IMR-90 (cell line): Measurements from ENCODE around the gene CD5L. TPM values are rescaled to one million over a fixed set of nuclear protein-coding genes. Genes with fewer than 3 reads are reported as not detected.

Source experiments
- ATAC-seq: fragments of 200-7000 bp; cut with Tn5 transposase; 2 replicates; pipeline ENCODE4 v1.9.1; 2020; ENCODE audit warnings: low read depth, mild to moderate bottlenecking, moderate library complexity
- BruUV-seq: library from RNA; stranded (reverse); fragments of 400-500 nt; replicated peaks from 2 replicates; lab custom pipeline; 2021; lab: Mats Ljungman, UMichigan
- CTCF ChIA-PET: fragments of 300-600 bp; formaldehyde crosslinking; extraction: SDS; loops from one replicate; lab custom pipeline; 2021; ENCODE audit warnings: antibody characterized with exemption; lab: Yijun Ruan, JAX
- POLR2A ChIA-PET: fragments of 300-600 bp; sonication (Branson Sonifier 250); formaldehyde crosslinking; loops from one replicate; lab custom pipeline; 2022; ENCODE audit warnings: antibody characterized with exemption; ENCODE audit not compliant: unreplicated experiment; lab: Charles Lee
- DNase-seq: peaks from one replicate; pipeline ENCODE4 v3.0.0; 2013
- H2AFZ ChIP-seq: replicated peaks from 2 replicates; pipeline ENCODE3; 2013; ENCODE audit warnings: low read length, mild to moderate bottlenecking; ENCODE audit not compliant: poor library complexity
- H2AK5ac ChIP-seq: 2 replicates; pipeline ENCODE4 v1.6.1; 2013; ENCODE audit warnings: low read depth, low read length, inconsistent platforms
- H2AK9ac ChIP-seq: replicated peaks from 2 replicates; pipeline ENCODE3; 2013; ENCODE audit warnings: mild to moderate bottlenecking, low read depth, low read length, moderate library complexity; ENCODE audit not compliant: poor library complexity
- H2BK120ac ChIP-seq: 2 replicates; pipeline ENCODE4 v1.6.1; 2013; ENCODE audit warnings: low read depth, low read length, inconsistent platforms
- H2BK15ac ChIP-seq: 3 replicates; pipeline ENCODE4 v1.6.1; 2013; ENCODE audit warnings: low read depth, low read length, inconsistent platforms
- H2BK20ac ChIP-seq: 2 replicates; pipeline ENCODE4 v1.6.1; 2013; ENCODE audit warnings: low read depth, mild to moderate bottlenecking, inconsistent platforms, low read length, moderate library complexity
- H2BK5ac ChIP-seq: 2 replicates; pipeline ENCODE4 v1.6.1; 2013; ENCODE audit warnings: mild to moderate bottlenecking, low read depth, low read length, inconsistent platforms; ENCODE audit not compliant: poor library complexity, severe bottlenecking
- H3K14ac ChIP-seq: replicated peaks from 2 replicates; pipeline ENCODE4 v1.6.1; 2013; ENCODE audit warnings: low read depth, low read length, inconsistent platforms
- H3K18ac ChIP-seq: 2 replicates; pipeline ENCODE4 v1.6.1; 2013; ENCODE audit warnings: low read depth, low read length, control low read depth
- H3K23ac ChIP-seq: 2 replicates; pipeline ENCODE4 v1.6.1; 2013; ENCODE audit warnings: low read depth, low read length, inconsistent platforms
- H3K27ac ChIP-seq: 2 replicates; pipeline ENCODE4 v1.5.1; 2013; ENCODE audit warnings: mild to moderate bottlenecking, control low read depth, low read length; ENCODE audit not compliant: insufficient read depth
- H3K27me3 ChIP-seq: 2 replicates; pipeline ENCODE4 v1.6.1; 2013; ENCODE audit warnings: low read length; ENCODE audit not compliant: control insufficient read depth, insufficient read depth
- H3K36me3 ChIP-seq: 2 replicates; pipeline ENCODE4 v1.6.1; 2013; ENCODE audit warnings: low read length, mixed read lengths; ENCODE audit not compliant: control insufficient read depth, insufficient read depth
- H3K4ac ChIP-seq: 2 replicates; pipeline ENCODE4 v1.6.1; 2013; ENCODE audit warnings: low read depth, low read length, inconsistent platforms
- H3K4me1 ChIP-seq: 2 replicates; pipeline ENCODE4 v1.6.1; 2013; ENCODE audit warnings: low read length, mixed read lengths; ENCODE audit not compliant: control insufficient read depth, insufficient read depth
- H3K4me2 ChIP-seq: 2 replicates; pipeline ENCODE4 v1.6.1; 2013; ENCODE audit warnings: low read depth, mild to moderate bottlenecking, control low read depth, low read length, moderate library complexity
- H3K4me3 ChIP-seq: 2 replicates; pipeline ENCODE4 v1.5.1; 2013; ENCODE audit warnings: low read depth, mild to moderate bottlenecking, control low read depth, low read length, moderate library complexity; ENCODE audit not compliant: insufficient read depth
- H3K56ac ChIP-seq: 2 replicates; pipeline ENCODE4 v1.6.1; 2013; ENCODE audit warnings: low read length, inconsistent platforms; ENCODE audit not compliant: insufficient read depth; ENCODE audit errors: extremely low read depth
- H3K79me1 ChIP-seq, 2 experiments: 2 replicates each; pipeline ENCODE4 v1.6.1; 2013; ENCODE audit warnings: low read length in 2 of 2, inconsistent platforms in 1 of 2, low read depth in 1 of 2
- H3K9ac ChIP-seq: 2 replicates; pipeline ENCODE4 v1.6.1; 2013; ENCODE audit warnings: low read depth, low read length, control low read depth
- H3K9me1 ChIP-seq: 2 replicates; pipeline ENCODE4 v1.6.1; 2013; ENCODE audit warnings: low read length, inconsistent platforms; ENCODE audit not compliant: insufficient read depth
- H3K9me3 ChIP-seq: 2 replicates; pipeline ENCODE4 v1.6.1; 2013; ENCODE audit warnings: low read length; ENCODE audit not compliant: control insufficient read depth, insufficient read depth
- H4K20me1 ChIP-seq: 2 replicates; pipeline ENCODE4 v1.6.1; 2013; ENCODE audit warnings: low read length, inconsistent platforms; ENCODE audit not compliant: insufficient read depth
- H4K5ac ChIP-seq: 2 replicates; pipeline ENCODE4 v1.6.1; 2013; ENCODE audit warnings: mild to moderate bottlenecking, low read depth, low read length, control low read depth
- H4K8ac ChIP-seq, 2 experiments: 2 replicates each; pipeline ENCODE4 v1.6.1; 2013; ENCODE audit warnings: low read depth in 2 of 2, low read length in 2 of 2, control low read depth in 1 of 2, inconsistent platforms in 1 of 2
- H4K91ac ChIP-seq: 2 replicates; pipeline ENCODE4 v1.6.1; 2013; ENCODE audit warnings: low read depth, low read length, inconsistent platforms; ENCODE audit not compliant: insufficient read depth
- CHD1 ChIP-seq: IDR thresholded peaks from 2 replicates; pipeline ENCODE4 v1.6.1; 2012; ENCODE audit warnings: low read depth, low read length, improper control_type of control experiment
- CTCF ChIP-seq: conservative IDR thresholded peaks from 2 replicates; pipeline ENCODE4 v1.5.1; 2012; ENCODE audit warnings: mild to moderate bottlenecking, low read depth, low read length, improper control_type of control experiment
- MAFK ChIP-seq: IDR thresholded peaks from 2 replicates; pipeline ENCODE4 v1.6.1; 2012; ENCODE audit warnings: low read depth, low read length, improper control_type of control experiment
- RFX5 ChIP-seq: IDR thresholded peaks from 2 replicates; pipeline ENCODE4 v1.8.0; 2012; ENCODE audit warnings: low read depth, mild to moderate bottlenecking, low read length, moderate library complexity
- SMC3 ChIP-seq: fragments of 150-350 bp; IDR thresholded peaks from 2 replicates; pipeline ENCODE4 v1.6.1; 2016; ENCODE audit warnings: low read depth, mild to moderate bottlenecking, antibody characterized with exemption, low read length, moderate library complexity
- WGBS, 2 experiments: methylation state at CpG; one replicate each; pipeline versions ENCODE4 v1.1.5 to v1.1.7; 2013; ENCODE audit warnings: missing lambda C conversion rate in 2 of 2; ENCODE audit not compliant: insufficient read length in 1 of 2; ENCODE audit errors: extremely low coverage in 2 of 2; 5-methylcytosine and 5-hydroxymethylcytosine counted together
- dilution Hi-C: fragments of 300-500 bp; cut with HindIII; formaldehyde crosslinking; loops from one replicate; pipeline ENCODE4 v1.14.3; 2018; ENCODE audit warnings: low sequenced_read_pairs; ENCODE audit not compliant: unreplicated experiment
- in situ Hi-C: fragments of 300-500 bp; cut with MboI; formaldehyde crosslinking; loops from 3 replicates; pipeline ENCODE4 v1.14.3; 2019; ENCODE audit warnings: low sequenced_read_pairs, inconsistent platforms, mixed read lengths
- intact Hi-C: fragments of 100-400 bp; cut with micrococcal nuclease; formaldehyde crosslinking; loops from 2 replicates; pipeline ENCODE4 v1.10.0; 2022
- polyA plus RNA-seq, 3 experiments: library from polyadenylated mRNA; depleted of rRNA; stranded (reverse); fragments of >200 nt; gene quantifications; 2 replicates each; pipeline ENCODE4 v1.2.3, GENCODE V29; 2012; ENCODE audit warnings: low replicate concordance in 1 of 3
- total RNA-seq: library from RNA; depleted of rRNA; stranded (reverse); fragments of >200 nt; gene quantifications from 2 replicates; pipeline ENCODE4 v1.2.3, GENCODE V29; 2012

The CD5L gene
- total and polyA plus RNA-seq, 2 of the 4 experiments (the other 2 are of a cell fraction), result not detected

- Histone ChIP-seq H2BK15ac (no peak overlapping the region), H4K5ac (no peak overlapping the region), H3K4me1 (no peaks in the 10 kb centered on the region), H3K56ac (no peak overlapping the region), H2AFZ (no peak overlapping the region), H4K20me1 (no peaks in the 10 kb centered on the region), H3K9me3 (no peaks in the 10 kb centered on the region), H3K4ac (no peak overlapping the region), H3K14ac (no peak overlapping the region), H3K4me2 (no peak overlapping the region), H3K9ac (no peak overlapping the region), H3K79me1 (no peaks in the 10 kb centered on the region), H3K9me1 (no peaks in the 10 kb centered on the region), H3K4me3 (no peak overlapping the region), H3K27me3 (no peaks in the 10 kb centered on the region), H4K8ac (no peak overlapping the region), H3K36me3 (no peaks in the 10 kb centered on the region), H3K18ac (no peak overlapping the region), H4K91ac (no peak overlapping the region), H2BK5ac (no peak overlapping the region), H2AK9ac (no peak overlapping the region), H2AK5ac (no peak overlapping the region), H2BK120ac (no peak overlapping the region), H2BK20ac (no peak overlapping the region), H3K27ac (no peak overlapping the region), H3K23ac (no peak overlapping the region)
- 100% methylated on average over 1 of the region's 2 CpGs; no CpG with 5 or more reads in 1 of the 2 experiments for WGBS, 2 experiments
- ATAC-seq (no peak), DNase-seq (no peak)
- CTCF ChIA-PET, result no interaction called here
- intact Hi-C loops (no loop called here), dilution Hi-C loops (no loop called here), in situ Hi-C loops (no loop called here)
- BruUV-seq, result no TSS peak
- POLR2A ChIA-PET, result no interaction called here
- no peak for TF ChIP-seq CTCF
- no peak for TF ChIP-seq RFX5
- TF ChIP-seq CHD1, result no peak
- TF ChIP-seq MAFK, result no peak
- no peak for TF ChIP-seq SMC3
These were observed 14.9 kb upstream of the CD5L start for GRCh38 chr1:157856538-157856937.
